Measurements from ENCODE around the gene CITED1. TPM values are rescaled to one million over a fixed set of nuclear protein-coding genes. Genes with fewer than 3 reads are reported as not detected.

Gene CITED1
- total RNA-seq, 4 donors from 2014 or later, result 3.2 to 4.5 TPM; not detected in 2

- TF ChIP-seq, protein P1, sequence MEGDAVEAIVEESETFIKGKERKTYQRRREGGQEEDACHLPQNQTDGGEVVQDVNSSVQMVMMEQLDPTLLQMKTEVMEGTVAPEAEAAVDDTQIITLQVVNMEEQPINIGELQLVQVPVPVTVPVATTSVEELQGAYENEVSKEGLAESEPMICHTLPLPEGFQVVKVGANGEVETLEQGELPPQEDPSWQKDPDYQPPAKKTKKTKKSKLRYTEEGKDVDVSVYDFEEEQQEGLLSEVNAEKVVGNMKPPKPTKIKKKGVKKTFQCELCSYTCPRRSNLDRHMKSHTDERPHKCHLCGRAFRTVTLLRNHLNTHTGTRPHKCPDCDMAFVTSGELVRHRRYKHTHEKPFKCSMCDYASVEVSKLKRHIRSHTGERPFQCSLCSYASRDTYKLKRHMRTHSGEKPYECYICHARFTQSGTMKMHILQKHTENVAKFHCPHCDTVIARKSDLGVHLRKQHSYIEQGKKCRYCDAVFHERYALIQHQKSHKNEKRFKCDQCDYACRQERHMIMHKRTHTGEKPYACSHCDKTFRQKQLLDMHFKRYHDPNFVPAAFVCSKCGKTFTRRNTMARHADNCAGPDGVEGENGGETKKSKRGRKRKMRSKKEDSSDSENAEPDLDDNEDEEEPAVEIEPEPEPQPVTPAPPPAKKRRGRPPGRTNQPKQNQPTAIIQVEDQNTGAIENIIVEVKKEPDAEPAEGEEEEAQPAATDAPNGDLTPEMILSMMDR (IDR thresholded peaks at IDR 0.05; ENCODE audit: low read depth), result no peak
These were observed 36.9 kb downstream of the CITED1 start for GRCh38 chrX:72268597-72269365.

- TF ChIP-seq, protein P1 (IDR thresholded peaks at IDR 0.05; ENCODE audit: low read depth), result no peak
These were observed 40.5 kb downstream of the CITED1 start for GRCh38 chrX:72265263-72265662.

DNA sequence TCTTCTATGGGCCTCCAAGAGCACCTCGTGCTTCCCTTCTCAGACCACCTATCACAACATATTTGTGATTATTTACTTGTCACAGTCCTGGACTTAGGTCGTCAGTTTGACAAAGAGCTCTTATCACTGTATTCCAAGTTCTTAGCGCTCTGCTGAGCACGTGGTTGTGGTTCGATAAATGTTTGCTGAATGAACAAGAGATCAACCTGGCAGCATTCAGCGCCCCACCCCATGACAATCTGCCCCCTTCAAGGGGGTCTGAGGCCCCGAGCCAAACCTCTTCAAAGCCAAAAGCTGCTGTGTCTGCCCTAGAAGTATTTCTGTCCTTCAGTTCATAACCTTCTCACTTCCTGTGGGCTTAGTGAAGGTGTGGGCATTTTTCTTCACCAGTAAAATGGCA is 43.6 kb downstream of the CITED1 start:
- TF ChIP-seq, protein P1 (IDR thresholded peaks at IDR 0.05; ENCODE audit: low read depth), result no peak

GRCh38 chrX:72260448-72260847 is 45.3 kb downstream of the CITED1 start:
- TF ChIP-seq, protein P1 (IDR thresholded peaks at IDR 0.05; ENCODE audit: low read depth), result no peak

- TF ChIP-seq, protein P1 (IDR thresholded peaks at IDR 0.05; ENCODE audit: low read depth), result no peak
These were observed 47.5 kb downstream of the CITED1 start for GRCh38 chrX:72258174-72258573.

- TF ChIP-seq, protein P1 (IDR thresholded peaks at IDR 0.05; ENCODE audit: low read depth), result no peak
These were observed 49.9 kb downstream of the CITED1 start for GRCh38 chrX:72255864-72256263.

DNA sequence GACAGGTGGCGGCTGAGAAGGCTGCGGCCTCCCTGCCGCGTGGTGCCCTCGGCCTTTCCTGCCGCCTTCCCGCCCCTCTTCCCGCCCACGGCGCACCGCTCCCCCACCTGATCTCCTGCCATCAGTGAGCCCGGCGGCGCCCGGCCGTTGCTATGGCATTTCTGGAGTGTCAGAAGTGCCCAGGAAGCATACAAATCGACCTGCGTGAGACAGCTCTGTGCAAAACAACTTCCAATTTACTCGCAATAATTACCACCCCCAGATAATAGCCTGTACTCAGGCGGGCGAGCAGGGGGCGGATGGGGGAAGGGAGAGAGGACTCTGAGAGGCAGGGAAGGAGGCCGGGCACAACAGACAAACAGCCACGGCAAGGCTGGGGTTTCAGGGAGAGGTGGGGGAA is 50.3 kb downstream of the CITED1 start:
- TF ChIP-seq, protein P1 (IDR thresholded peaks at IDR 0.05; ENCODE audit: low read depth), result no peak
